Esophagus squamous epithelium (tissue), 4 donors: ENCODE results near the gene LINC00305.

ENCODE experiments used
- POLR2A ChIP-seq, 4 donors: fragments of 450-650 bp; IDR thresholded peaks; one replicate each; pipeline ENCODE4 v1.6.1; 2017; ENCODE audit warnings: antibody characterized with exemption in 4 of 4, mild to moderate bottlenecking in 4 of 4, moderate library complexity in 3 of 4
- TF ChIP-seq, protein P1 (sequence below), 6 experiments: fragments of 450-650 bp in 4 of 6; fragments of 200-600 bp in 2 of 6; sonication (generic) in 2 of 6; IDR thresholded peaks; one replicate each; pipeline ENCODE4 v1.5.1; 2016 to 2019; ENCODE audit warnings: antibody characterized with exemption in 6 of 6, mild to moderate bottlenecking in 4 of 6, moderate library complexity in 4 of 6

DNA sequence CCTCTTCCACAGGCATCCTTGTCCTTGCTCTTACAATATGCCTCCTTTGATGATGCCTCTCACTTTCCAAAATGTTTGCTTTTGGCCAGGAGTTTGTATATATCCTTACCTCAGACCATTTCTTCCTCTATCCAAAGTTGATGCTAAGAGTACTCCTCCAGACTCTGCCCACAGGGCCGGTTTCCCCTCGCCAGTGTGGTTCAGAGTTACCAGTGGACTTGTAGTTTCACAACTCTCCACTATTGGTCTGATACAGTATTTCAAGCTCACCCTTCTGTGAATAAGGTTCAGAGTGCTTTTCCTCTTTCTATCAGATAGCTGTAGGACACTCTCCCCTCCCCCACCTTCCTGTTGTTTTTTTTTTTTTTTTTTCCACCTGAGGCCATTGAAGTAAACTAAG, 42.2 kb upstream of the LINC00305 start:
- TF ChIP-seq, protein P1, sequence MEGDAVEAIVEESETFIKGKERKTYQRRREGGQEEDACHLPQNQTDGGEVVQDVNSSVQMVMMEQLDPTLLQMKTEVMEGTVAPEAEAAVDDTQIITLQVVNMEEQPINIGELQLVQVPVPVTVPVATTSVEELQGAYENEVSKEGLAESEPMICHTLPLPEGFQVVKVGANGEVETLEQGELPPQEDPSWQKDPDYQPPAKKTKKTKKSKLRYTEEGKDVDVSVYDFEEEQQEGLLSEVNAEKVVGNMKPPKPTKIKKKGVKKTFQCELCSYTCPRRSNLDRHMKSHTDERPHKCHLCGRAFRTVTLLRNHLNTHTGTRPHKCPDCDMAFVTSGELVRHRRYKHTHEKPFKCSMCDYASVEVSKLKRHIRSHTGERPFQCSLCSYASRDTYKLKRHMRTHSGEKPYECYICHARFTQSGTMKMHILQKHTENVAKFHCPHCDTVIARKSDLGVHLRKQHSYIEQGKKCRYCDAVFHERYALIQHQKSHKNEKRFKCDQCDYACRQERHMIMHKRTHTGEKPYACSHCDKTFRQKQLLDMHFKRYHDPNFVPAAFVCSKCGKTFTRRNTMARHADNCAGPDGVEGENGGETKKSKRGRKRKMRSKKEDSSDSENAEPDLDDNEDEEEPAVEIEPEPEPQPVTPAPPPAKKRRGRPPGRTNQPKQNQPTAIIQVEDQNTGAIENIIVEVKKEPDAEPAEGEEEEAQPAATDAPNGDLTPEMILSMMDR (IDR thresholded peaks at IDR 0.05), result no peak
- no peak for TF ChIP-seq POLR2A (IDR thresholded peaks at IDR 0.05)
